SH-SY5Y (cell line): Measurements from ENCODE around the gene ANKRD52.

Experiments used
- GATA2 ChIP-seq: IDR thresholded peaks from 2 replicates; pipeline ENCODE4 v1.6.1; 2011; ENCODE audit warnings: mild to moderate bottlenecking, low read depth, low read length
- GATA3 ChIP-seq: IDR thresholded peaks from 2 replicates; pipeline ENCODE4 v1.6.1; 2011; ENCODE audit warnings: low read depth, mild to moderate bottlenecking, low read length, moderate library complexity

DNA sequence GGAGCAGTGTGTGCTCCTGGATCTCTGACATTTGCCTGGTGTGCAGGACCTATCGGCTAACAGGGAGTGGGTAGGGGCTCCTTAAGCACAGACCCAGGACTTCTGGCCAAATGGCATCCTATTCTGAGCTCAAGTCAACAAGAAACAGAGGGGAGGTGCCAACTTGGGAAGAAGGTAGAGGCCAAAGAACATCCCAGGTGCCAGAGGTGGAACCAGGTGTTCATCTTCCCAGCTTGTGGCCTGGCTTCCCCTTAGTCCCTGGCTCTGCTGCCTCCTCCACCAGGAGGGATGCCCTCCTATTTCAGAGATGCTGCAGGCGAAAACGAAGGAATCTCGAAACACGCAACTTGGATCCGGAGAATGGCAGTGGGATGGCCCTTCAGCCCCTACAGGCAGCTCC, 22.1 kb downstream of the ANKRD52 start:
- no peak for TF ChIP-seq GATA3
- TF ChIP-seq GATA2 = no peak
